HepG2 (cell line): ENCODE measurements around the gene TMEM38B. TPM values are rescaled to one million over a fixed set of nuclear protein-coding genes. Genes with fewer than 3 reads are reported as not detected.

Source experiments
- ASH2L ChIP-seq: fragments of 300-600, 200-600 bp; sonication (generic); IDR thresholded peaks from 2 replicates; pipeline ENCODE4 v1.7.0; 2017; ENCODE audit warnings: low read depth, mild to moderate bottlenecking, moderate library complexity, mixed read lengths, low read length; ENCODE audit not compliant: insufficient read length
- ATF1 ChIP-seq: IDR thresholded peaks from 2 replicates; pipeline ENCODE4 v1.6.1; 2016; ENCODE audit warnings: mild to moderate bottlenecking, control low read depth
- CREB1 ChIP-seq, 2 experiments: fragments of 450-650 bp in 1 of 2; IDR thresholded peaks; 2 replicates each; pipeline ENCODE4 v1.6.1; 2016 to 2017; ENCODE audit warnings: control low read depth in 1 of 2, mild to moderate bottlenecking in 1 of 2, missing compliant biosample characterization in 1 of 2, missing genetic modification characterization in 1 of 2
- EHMT2 ChIP-seq: fragments of 200-600 bp; sonication (generic); IDR thresholded peaks from 2 replicates; pipeline ENCODE4 v1.7.0; 2017; ENCODE audit warnings: antibody characterized with exemption, low read depth, low read length, borderline replicate concordance
- ISL2 ChIP-seq: sonication (generic); formaldehyde crosslinking; IDR thresholded peaks from 2 replicates; pipeline ENCODE4 v1.5.0; 2020; ENCODE audit warnings: missing genetic modification reagents
- MED13 ChIP-seq: sonication (generic); formaldehyde crosslinking; IDR thresholded peaks from 2 replicates; pipeline ENCODE4 v1.5.0; 2020; ENCODE audit warnings: missing genetic modification reagents
- MEF2D ChIP-seq: sonication (generic); formaldehyde crosslinking; IDR thresholded peaks from 2 replicates; pipeline ENCODE4 v1.5.1; 2020; ENCODE audit warnings: mild to moderate bottlenecking, missing genetic modification reagents
- SIN3A ChIP-seq: IDR thresholded peaks from 2 replicates; pipeline ENCODE4 v1.6.1; 2011; ENCODE audit warnings: low read depth, mild to moderate bottlenecking, control low read depth, low read length, borderline replicate concordance
- SP140L ChIP-seq: sonication (generic); formaldehyde crosslinking; IDR thresholded peaks from 2 replicates; pipeline ENCODE4 v1.4.0; 2020; ENCODE audit warnings: missing genetic modification reagents, borderline replicate concordance
- SSRP1 ChIP-seq: IDR thresholded peaks from 2 replicates; pipeline ENCODE4 v1.6.1; 2016; ENCODE audit warnings: control low read depth
- TCF7L2 ChIP-seq: IDR thresholded peaks from 2 replicates; pipeline ENCODE4 v1.6.1; 2011; ENCODE audit warnings: mild to moderate bottlenecking, low read depth, low read length, moderate library complexity
- ZKSCAN1 ChIP-seq: fragments of 150-350 bp; IDR thresholded peaks from 2 replicates; pipeline ENCODE4 v1.6.1; 2014; ENCODE audit warnings: low read length
- ZNF138 ChIP-seq: sonication (generic); formaldehyde crosslinking; IDR thresholded peaks from 2 replicates; pipeline ENCODE4 v1.5.0; 2020; ENCODE audit warnings: mild to moderate bottlenecking, low read depth, missing genetic modification reagents
- ZNF556 ChIP-seq: sonication (generic); formaldehyde crosslinking; IDR thresholded peaks from 2 replicates; pipeline ENCODE4 v1.4.0; 2020; ENCODE audit warnings: mild to moderate bottlenecking, missing genetic modification reagents, borderline replicate concordance
- ZNF589 ChIP-seq: sonication (generic); formaldehyde crosslinking; conservative IDR thresholded peaks from 2 replicates; pipeline ENCODE4 v1.8.0; 2022; ENCODE audit warnings: mild to moderate bottlenecking, moderate library complexity, missing genetic modification reagents
- ZNF768 ChIP-seq: sonication (generic); formaldehyde crosslinking; IDR thresholded peaks from 2 replicates; pipeline ENCODE4 v1.4.0; 2020; ENCODE audit warnings: missing genetic modification reagents
- polyA plus RNA-seq, 8 experiments: library from polyadenylated mRNA; depleted of rRNA in 3 of 8; stranded (reverse) in 7 of 8; unstranded in 1 of 8; fragments of >200 nt; fragmentation: Illumina TruSeq in 4 of 8; extraction: Trizol in 4 of 8; gene quantifications; 2 replicates each; pipeline versions ENCODE4 v1.2.1 to v1.2.3, GENCODE V29; 2011 to 2016; ENCODE audit warnings: low read depth in 4 of 8, missing spikeins in 1 of 8, mixed read lengths in 1 of 8; ENCODE audit not compliant: insufficient read depth in 1 of 8
- total RNA-seq, 5 experiments: library from RNA; depleted of rRNA; stranded (reverse); fragments of >200 nt; fragmentation: Illumina TruSeq; extraction: Trizol; gene quantifications; 2 replicates each; pipeline ENCODE4 v1.2.3, GENCODE V29; 2016; ENCODE audit warnings: low read depth in 1 of 5
- TF ChIP-seq, protein P1 (sequence below): sonication (generic); formaldehyde crosslinking; IDR thresholded peaks from 2 replicates; pipeline ENCODE4 v1.4.0; 2020; ENCODE audit warnings: missing genetic modification reagents, borderline replicate concordance
- TF ChIP-seq, protein P2 (sequence below): sonication (generic); formaldehyde crosslinking; IDR thresholded peaks from 2 replicates; pipeline ENCODE4 v1.5.0; 2020; ENCODE audit warnings: missing genetic modification reagents
- TF ChIP-seq, protein P3 (sequence below): sonication (generic); formaldehyde crosslinking; IDR thresholded peaks from 2 replicates; pipeline ENCODE4 v1.4.0; 2020; ENCODE audit warnings: missing genetic modification reagents

Gene TMEM38B
- total and polyA plus RNA-seq, 2 of the 13 experiments (the other 11 are each of a cell fraction or from before 2014, with no cell fraction given) = 13.4 to 32.4 TPM

DNA sequence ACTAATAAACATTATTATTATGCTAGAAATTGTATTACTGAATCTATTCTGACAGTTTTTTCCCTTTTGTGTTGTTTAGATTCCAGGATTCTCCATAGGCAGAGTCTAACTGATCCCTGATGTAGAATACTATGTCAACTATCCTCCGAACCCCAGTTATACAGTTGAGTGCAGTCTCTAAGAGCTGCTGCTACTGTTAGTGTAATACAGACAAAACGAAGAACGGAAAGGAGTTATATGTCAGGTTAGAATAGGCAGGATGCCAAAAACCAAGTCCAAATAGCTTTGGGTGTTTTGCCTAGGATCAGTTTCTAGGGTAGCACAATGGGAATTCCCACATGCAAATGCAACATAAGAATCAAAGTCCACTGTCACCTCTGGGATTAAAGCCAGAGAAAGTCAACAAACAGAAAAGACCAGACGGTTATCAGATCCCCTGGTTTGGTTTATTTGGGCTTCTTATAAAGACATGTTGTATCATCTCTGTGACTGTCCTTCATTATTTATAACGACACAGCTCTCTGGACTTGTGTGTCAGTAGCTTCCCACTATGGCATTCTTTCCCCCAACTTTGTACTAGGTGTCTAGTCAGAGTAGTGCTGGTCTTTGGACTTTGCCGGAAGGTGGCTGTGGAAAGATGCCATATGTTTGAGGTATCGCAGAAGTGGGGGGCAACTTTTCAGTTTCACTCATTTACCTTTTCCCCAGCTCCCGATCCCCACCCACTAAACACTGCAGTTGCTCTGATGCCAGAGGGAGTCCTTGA lies 14.9 kb upstream of the TMEM38B start (continued):
- TF ChIP-seq, protein P1, sequence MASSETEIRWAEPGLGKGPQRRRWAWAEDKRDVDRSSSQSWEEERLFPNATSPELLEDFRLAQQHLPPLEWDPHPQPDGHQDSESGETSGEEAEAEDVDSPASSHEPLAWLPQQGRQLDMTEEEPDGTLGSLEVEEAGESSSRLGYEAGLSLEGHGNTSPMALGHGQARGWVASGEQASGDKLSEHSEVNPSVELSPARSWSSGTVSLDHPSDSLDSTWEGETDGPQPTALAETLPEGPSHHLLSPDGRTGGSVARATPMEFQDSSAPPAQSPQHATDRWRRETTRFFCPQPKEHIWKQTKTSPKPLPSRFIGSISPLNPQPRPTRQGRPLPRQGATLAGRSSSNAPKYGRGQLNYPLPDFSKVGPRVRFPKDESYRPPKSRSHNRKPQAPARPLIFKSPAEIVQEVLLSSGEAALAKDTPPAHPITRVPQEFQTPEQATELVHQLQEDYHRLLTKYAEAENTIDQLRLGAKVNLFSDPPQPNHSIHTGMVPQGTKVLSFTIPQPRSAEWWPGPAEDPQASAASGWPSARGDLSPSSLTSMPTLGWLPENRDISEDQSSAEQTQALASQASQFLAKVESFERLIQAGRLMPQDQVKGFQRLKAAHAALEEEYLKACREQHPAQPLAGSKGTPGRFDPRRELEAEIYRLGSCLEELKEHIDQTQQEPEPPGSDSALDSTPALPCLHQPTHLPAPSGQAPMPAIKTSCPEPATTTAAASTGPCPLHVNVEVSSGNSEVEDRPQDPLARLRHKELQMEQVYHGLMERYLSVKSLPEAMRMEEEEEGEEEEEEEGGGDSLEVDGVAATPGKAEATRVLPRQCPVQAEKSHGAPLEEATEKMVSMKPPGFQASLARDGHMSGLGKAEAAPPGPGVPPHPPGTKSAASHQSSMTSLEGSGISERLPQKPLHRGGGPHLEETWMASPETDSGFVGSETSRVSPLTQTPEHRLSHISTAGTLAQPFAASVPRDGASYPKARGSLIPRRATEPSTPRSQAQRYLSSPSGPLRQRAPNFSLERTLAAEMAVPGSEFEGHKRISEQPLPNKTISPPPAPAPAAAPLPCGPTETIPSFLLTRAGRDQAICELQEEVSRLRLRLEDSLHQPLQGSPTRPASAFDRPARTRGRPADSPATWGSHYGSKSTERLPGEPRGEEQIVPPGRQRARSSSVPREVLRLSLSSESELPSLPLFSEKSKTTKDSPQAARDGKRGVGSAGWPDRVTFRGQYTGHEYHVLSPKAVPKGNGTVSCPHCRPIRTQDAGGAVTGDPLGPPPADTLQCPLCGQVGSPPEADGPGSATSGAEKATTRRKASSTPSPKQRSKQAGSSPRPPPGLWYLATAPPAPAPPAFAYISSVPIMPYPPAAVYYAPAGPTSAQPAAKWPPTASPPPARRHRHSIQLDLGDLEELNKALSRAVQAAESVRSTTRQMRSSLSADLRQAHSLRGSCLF = no peak
- no peak for TF ChIP-seq ZNF768 (CRISPR knock-in tag)
- no peak for TF ChIP-seq TCF7L2
- peak; percentile 44 for TF ChIP-seq ASH2L
- no peak for TF ChIP-seq SP140L (CRISPR knock-in tag)
- TF ChIP-seq ZNF138 (CRISPR knock-in tag) = no peak
- 0 out of 2 replicates have a peak, but pooled peaks have one; percentile 17 for TF ChIP-seq ISL2 (CRISPR knock-in tag)
- no peak for TF ChIP-seq SIN3A
- no peak for TF ChIP-seq ZKSCAN1
- peak; percentile 47; the same call in 1 of the 2 replicates for TF ChIP-seq EHMT2
- TF ChIP-seq MEF2D (CRISPR knock-in tag) = no peak
- no peak for TF ChIP-seq CREB1 (IDR thresholded peaks at IDR 0.05)
- peak; percentile 50; the same call in 1 of the 2 replicates for TF ChIP-seq CREB1 (CRISPR knock-in tag; IDR thresholded peaks at IDR 0.05)
- TF ChIP-seq, protein P2, sequence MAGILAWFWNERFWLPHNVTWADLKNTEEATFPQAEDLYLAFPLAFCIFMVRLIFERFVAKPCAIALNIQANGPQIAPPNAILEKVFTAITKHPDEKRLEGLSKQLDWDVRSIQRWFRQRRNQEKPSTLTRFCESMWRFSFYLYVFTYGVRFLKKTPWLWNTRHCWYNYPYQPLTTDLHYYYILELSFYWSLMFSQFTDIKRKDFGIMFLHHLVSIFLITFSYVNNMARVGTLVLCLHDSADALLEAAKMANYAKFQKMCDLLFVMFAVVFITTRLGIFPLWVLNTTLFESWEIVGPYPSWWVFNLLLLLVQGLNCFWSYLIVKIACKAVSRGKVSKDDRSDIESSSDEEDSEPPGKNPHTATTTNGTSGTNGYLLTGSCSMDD = no peak
- TF ChIP-seq, protein P3, sequence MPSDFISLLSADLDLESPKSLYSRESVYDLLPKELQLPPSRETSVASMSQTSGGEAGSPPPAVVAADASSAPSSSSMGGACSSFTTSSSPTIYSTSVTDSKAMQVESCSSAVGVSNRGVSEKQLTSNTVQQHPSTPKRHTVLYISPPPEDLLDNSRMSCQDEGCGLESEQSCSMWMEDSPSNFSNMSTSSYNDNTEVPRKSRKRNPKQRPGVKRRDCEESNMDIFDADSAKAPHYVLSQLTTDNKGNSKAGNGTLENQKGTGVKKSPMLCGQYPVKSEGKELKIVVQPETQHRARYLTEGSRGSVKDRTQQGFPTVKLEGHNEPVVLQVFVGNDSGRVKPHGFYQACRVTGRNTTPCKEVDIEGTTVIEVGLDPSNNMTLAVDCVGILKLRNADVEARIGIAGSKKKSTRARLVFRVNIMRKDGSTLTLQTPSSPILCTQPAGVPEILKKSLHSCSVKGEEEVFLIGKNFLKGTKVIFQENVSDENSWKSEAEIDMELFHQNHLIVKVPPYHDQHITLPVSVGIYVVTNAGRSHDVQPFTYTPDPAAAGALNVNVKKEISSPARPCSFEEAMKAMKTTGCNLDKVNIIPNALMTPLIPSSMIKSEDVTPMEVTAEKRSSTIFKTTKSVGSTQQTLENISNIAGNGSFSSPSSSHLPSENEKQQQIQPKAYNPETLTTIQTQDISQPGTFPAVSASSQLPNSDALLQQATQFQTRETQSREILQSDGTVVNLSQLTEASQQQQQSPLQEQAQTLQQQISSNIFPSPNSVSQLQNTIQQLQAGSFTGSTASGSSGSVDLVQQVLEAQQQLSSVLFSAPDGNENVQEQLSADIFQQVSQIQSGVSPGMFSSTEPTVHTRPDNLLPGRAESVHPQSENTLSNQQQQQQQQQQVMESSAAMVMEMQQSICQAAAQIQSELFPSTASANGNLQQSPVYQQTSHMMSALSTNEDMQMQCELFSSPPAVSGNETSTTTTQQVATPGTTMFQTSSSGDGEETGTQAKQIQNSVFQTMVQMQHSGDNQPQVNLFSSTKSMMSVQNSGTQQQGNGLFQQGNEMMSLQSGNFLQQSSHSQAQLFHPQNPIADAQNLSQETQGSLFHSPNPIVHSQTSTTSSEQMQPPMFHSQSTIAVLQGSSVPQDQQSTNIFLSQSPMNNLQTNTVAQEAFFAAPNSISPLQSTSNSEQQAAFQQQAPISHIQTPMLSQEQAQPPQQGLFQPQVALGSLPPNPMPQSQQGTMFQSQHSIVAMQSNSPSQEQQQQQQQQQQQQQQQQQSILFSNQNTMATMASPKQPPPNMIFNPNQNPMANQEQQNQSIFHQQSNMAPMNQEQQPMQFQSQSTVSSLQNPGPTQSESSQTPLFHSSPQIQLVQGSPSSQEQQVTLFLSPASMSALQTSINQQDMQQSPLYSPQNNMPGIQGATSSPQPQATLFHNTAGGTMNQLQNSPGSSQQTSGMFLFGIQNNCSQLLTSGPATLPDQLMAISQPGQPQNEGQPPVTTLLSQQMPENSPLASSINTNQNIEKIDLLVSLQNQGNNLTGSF (CRISPR knock-in tag) = no peak
- no peak for TF ChIP-seq ATF1 (CRISPR knock-in tag)
- TF ChIP-seq ZNF589 = no peak
- TF ChIP-seq SSRP1 (CRISPR knock-in tag) = no peak
- no peak for TF ChIP-seq MED13 (CRISPR knock-in tag)
- TF ChIP-seq ZNF556 (CRISPR knock-in tag) = no peak
